GM18519 (cell line): ENCODE data around the gene KIRREL3.
"Not testable (repeated sequence)": the region's sequence is repeated elsewhere in the genome, so short reads cannot be mapped to it uniquely, and the experiment has no call there.

Source experiments
- ATAC-seq: cut with Tn5 transposase; IDR thresholded peaks from one replicate; pipeline ENCODE4 v1.9.1; 2021; ENCODE audit warnings: mild to moderate bottlenecking, moderate library complexity; ENCODE audit not compliant: unreplicated experiment, low FRiP score

KIRREL3 gene

DNA sequence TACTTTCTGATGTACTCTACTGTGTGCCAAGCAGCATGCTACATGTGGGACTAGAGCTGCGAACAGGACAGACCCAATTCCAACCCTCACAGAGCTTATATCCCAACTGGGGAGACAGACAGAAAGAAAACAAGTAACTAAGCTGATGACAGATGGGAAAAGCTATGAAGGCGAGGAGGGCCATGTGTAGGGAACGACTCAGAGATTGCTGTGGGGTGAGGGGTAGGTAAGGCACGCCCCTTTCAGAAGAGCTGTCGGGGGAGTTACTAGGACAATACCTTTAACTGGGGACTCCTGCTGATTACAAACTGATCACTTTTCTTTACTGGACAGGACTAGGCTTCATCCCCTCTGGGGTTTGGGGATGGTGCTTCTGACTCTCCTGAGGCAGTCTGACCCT lies 596.2 kb downstream of the KIRREL3 start:
- no peak for ATAC-seq

GRCh38 chr11:126403658-126404057 lies 596.9 kb downstream of the KIRREL3 start:
- peak; percentile 79 for ATAC-seq

- ATAC-seq: no peak
Measured at GRCh38 chr11:126403022-126403581, 597.5 kb downstream of the KIRREL3 start.

GRCh38 chr11:126400479-126400878 lies 600.1 kb downstream of the KIRREL3 start:
- no peak for ATAC-seq

DNA sequence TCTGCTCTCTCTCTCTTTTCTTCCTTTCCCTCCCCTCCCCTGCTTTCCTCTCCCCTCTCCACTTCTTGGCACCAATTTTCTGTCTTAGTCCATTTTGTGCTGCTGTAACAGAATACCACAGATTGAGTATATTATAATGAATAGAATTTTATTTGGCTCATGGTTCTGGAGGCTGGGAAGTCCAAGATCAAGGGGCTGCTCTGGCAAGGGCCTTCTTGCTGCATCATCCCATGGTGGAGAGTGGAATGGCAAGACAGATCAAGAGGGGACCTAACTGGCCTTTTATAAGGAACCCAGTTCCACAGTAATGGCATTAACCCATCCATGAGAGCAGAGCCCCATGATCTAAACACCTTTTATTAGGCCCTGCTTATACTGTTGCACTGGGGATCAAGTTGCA lies 600.6 kb downstream of the KIRREL3 start:
- no peak for ATAC-seq

GRCh38 chr11:126398721-126399120 lies 601.8 kb downstream of the KIRREL3 start:
- ATAC-seq: no peak

- ATAC-seq: no peak
Measured at GRCh38 chr11:126398296-126398695, 602.3 kb downstream of the KIRREL3 start.

DNA sequence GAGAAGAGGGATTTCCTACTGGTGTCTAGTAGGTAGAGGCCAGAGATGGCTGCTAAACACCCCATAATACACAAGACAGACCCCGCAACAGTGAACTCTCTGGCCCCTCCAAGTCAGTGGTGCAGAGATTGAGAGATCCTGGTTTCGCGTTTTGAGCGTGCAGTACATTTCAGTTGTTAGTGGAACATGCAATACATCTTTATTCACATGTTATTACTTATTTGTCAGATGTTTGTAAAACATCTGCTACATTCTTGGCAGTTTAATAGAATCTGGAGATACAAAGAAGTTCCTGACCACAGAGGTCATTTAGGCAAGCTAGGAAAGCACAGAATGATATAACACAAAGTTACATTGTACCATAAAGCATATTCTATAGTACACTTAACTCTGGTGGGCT lies 603.6 kb downstream of the KIRREL3 start:
- no peak for ATAC-seq

DNA sequence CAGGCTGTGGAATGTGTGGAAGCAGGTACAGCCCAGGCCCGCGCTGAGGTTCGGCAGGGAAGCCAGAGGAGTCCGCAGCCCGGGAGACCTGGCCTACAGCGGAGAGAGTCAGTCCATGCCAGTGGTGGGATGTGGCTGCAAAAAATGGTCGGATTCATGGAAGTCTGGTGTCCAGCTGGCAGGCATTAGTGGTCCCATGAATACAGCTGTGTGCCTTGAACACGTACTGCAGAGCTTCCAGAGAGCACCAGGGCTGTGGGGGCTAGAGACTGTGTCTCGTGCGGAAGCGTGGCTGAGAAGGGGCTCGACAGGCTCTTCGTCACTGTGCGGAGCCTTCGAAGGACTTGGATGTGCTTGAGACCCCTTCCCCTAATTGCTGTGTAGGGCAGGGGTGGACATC lies 604.3 kb downstream of the KIRREL3 start:
- ATAC-seq: not testable (repeated sequence)

GRCh38 chr11:126395784-126396183 lies 604.8 kb downstream of the KIRREL3 start:
- ATAC-seq: not testable (repeated sequence)

DNA sequence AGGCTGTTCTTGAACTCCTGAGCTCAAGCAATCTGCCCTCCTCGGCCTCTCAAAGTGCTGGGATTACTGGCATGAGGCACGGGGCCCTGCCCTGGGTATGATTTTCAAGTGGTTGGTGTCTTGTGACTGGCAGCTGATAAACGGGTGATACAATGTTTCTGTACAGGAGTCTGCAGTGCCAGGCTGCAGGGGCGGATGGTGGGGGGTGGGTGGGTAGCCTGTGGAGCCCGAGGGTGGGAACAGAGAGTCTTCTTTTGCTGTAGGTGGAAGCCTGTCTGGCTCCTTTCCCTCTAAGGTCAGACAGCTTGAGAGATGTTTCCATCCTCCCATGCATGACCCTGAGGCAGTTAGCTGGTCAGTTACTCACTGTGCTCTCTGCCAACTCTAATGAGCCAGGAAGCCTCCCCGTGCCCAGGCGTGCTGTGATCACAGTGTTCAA lies 605.9 kb downstream of the KIRREL3 start:
- ATAC-seq: not testable (repeated sequence)

GRCh38 chr11:126394036-126394435 lies 606.5 kb downstream of the KIRREL3 start:
- no peak for ATAC-seq

DNA sequence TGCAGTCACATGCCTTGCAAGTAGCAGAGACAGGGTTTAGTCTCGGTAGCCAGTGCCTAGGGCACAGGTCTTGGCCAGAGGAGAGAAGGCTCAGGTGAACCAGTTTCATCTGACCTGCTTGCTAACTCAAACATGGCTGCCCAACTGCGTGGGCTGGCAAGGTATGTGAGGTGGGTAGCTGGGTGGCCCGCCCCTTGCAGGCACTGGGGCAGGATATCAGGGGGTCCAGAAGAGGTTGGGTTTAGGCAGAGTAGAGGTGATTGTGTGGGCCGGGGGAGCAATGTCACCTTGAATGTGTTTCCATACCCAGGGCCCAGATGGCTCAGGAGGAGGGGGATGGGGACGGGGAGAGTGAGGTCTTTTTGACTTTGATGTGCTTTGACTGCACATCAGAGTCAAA lies 607.4 kb downstream of the KIRREL3 start:
- no peak for ATAC-seq

DNA sequence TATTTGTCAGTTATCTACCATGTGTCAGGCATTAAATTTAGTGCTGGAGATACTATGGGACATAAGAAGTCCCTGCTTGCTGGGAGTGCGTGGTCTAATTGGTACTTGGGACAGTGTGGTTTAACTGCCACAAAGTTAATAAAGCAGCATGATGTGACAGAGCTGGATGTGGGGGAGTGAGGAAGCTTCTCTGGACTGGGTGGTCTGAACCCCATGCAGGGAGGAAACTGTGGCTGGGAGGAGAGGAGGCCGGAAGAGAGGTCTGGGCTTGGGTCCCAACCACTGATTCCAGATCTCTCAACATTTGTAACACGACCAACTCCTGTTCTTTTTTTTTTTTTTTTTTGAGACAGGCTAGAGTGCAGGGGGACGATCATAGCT lies 607.9 kb downstream of the KIRREL3 start:
- no peak for ATAC-seq

- no peak for ATAC-seq
Measured at GRCh38 chr11:126391970-126392632, 608.5 kb downstream of the KIRREL3 start.

DNA sequence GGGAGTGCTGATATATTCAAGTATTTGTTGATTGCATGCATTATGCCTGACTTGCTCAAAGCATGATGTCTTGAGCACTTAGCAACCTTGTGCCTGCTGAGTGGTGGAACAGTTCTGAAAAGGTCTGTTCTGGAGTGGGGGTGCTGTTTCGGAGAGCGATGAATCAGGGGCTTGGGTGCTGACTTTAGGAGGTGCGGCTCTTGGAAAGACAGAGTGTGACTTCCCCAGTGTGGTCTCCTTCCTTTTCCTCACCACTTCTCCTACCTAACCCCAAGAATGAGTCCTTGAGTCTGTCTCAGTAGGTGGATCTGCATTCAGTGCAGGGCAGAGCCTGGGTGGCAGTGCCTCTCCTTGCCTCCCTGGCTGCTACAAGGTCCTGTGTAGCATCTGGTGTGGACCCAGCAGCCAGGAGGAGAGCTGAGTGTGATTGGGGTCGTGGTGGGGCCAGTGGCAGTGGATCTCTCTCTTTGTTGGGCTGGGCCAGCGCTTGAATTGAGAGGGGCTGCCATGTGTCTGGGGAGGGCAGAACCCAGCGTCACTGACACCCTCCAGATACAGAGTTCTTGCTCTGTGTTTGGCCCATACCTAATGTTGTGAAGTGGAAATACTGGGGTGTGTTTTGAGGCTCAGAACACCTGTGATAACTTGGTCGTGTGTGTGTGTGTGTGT lies 609.1 kb downstream of the KIRREL3 start:
- no peak for ATAC-seq

GRCh38 chr11:126390272-126390867 lies 610.2 kb downstream of the KIRREL3 start:
- ATAC-seq: no peak

- ATAC-seq: no peak
Measured at GRCh38 chr11:126387857-126388256, 612.7 kb downstream of the KIRREL3 start.

- ATAC-seq: not testable (repeated sequence)
Measured at GRCh38 chr11:126386729-126387071, 613.9 kb downstream of the KIRREL3 start.

DNA sequence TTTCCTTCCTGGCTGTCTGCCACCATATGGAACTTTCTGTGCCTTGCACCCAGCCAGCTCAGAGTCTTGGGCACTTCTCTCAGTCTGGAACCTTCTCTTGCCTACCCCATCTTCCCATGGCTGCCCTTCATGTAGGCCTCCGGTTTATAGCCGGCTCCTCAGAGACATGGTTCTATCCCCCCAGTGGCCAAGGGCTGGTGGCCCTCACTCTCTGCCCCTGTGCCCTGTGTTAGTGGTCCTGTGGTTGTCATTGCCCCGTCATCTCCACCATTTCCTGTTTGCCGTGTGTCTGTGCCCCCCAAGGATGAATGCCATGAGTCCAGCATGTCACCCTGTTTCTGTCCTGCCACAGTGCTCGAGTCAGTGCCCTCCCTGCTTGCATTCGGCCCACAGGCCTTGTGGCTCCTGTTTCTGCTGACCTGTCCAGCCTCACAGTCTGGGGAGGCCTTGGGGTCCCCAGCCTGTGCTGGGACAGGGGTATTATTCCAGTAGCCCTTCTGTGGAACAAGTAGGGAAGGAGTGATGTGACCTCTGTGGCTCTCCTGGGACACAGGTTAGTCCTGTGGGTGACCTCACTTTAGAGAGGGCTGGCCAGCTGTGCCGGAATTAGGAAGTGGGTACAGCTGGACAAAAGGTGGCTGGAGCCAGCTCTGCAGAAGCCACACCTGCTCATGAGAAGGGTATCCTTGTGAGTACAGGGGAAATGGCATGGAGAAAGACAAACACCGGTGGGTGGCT lies 614.4 kb downstream of the KIRREL3 start:
- no peak for ATAC-seq
